ENCODE measurements around the gene INPPL1. TPM values are rescaled to one million over a fixed set of nuclear protein-coding genes. Genes with fewer than 3 reads are reported as not detected.

Gene INPPL1
- total RNA-seq, 1 experiment from 2014 or later, result 51.8 TPM

GRCh38 chr11:72237112-72237931 is 12.8 kb downstream of the INPPL1 start:
- no peak for DNase-seq
- H3K36me3 ChIP-seq, result peaks cover 54% of the 10 kb centered on the region
- H3K9me3 ChIP-seq, result no peaks in the 10 kb centered on the region
- no peaks in the 10 kb centered on the region for H3K27me3 ChIP-seq
- no peak overlapping the region for H3K4me3 ChIP-seq

GRCh38 chr11:72238040-72238450 is 13.5 kb downstream of the INPPL1 start:
- peaks cover 47% of the 10 kb centered on the region for H3K36me3 ChIP-seq
- no peak overlapping the region for H3K4me3 ChIP-seq
- H3K9me3 ChIP-seq, result no peaks in the 10 kb centered on the region
- H3K27me3 ChIP-seq, result no peaks in the 10 kb centered on the region
- peak; percentile 49 for DNase-seq

GRCh38 chr11:72238492-72239312 is 14.1 kb downstream of the INPPL1 start:
- Histone ChIP-seq H3K36me3 (peaks cover 40% of the 10 kb centered on the region), H3K27me3 (no peaks in the 10 kb centered on the region), H3K4me3 (no peak overlapping the region), H3K9me3 (no peaks in the 10 kb centered on the region)
- DNase-seq, result no peak

DNA sequence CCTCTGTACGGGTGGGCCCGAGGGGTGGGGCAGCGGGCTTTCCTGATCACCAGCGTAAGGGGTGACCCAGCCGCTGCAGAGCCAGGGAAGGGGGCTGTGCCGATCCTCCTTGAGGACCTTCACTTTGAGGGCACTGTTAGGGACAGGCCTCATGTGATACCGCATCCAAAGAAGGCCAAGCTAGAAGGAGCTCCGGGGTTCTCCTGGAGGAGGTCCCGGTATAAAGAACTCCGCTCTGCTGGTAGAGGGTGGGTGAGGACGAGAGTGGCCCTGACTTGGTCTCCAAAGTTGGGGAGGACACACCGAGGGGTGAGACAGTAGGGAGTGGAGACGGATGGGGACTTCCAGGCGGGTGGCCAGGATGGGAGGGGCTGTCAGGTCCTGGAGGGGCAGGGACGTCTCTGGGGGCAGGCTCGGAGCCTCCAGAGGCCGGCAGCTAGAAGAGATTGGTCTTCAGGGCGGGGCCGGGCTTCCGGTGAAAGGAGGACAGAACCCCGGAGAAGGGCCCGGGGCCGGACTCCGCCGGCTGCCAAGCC is 14.8 kb downstream of the INPPL1 start:
- H3K36me3 ChIP-seq, result peaks cover 34% of the 10 kb centered on the region
- H3K9me3 ChIP-seq, result no peaks in the 10 kb centered on the region
- DNase-seq, result peak; percentile 88
- H3K4me3 ChIP-seq, result peak overlapping the region; percentile 0; the same call in 1 of the 2 replicates
- H3K27me3 ChIP-seq, result no peaks in the 10 kb centered on the region; the same call in 1 of the 2 replicates

- no peak overlapping the region; the same call in 1 of the 2 replicates for H3K4me3 ChIP-seq
These were observed 15.4 kb downstream of the INPPL1 start for GRCh38 chr11:72239849-72240460.

DNA sequence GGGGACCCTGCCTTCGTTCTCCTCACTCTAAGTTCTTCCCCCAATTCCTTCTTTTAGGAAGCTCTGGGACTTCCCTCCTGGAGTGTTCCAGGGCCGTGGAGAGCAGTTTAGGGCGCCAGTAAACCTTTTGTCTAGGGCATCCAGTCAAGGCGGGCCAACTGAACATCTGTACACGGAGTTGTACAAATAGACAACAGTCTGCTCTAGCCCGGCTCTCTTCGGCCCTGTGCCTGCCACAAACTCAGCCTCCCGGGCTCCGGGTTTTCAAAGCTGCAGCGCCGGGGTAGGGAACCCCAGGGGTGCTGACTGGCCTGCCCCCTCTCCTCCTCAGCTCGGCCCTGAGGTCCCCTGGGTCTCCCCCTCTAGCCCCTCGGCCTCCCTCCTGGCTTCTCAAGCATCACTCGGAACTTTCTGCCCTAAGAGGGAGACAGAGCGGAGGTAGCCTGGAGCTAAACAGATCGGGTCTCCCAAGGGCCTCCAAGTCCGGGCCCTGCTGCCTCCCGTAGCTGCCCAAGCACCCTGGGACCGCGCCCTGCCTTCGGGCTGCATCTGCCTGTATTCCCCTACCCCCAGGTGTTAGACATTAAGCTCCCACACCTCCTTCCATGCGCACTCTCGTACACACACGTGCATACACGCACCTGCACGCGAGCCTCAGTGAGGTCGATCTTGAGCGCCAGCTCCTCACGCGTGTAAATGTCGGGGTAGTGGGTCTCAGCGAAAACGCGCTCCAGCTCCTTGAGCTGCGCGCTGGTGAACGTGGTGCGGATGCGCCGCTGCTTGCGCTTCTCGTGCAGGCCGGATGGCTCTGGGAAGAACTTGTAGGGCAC is 16.1 kb downstream of the INPPL1 start:
- H3K36me3 ChIP-seq, result peaks cover 21% of the 10 kb centered on the region
- DNase-seq, result no peak
- no peaks in the 10 kb centered on the region for H3K9me3 ChIP-seq
- no peaks in the 10 kb centered on the region; the same call in 1 of the 2 replicates for H3K27me3 ChIP-seq
- H3K4me3 ChIP-seq, result no peak overlapping the region

More at GRCh38 chr11:72239849-72240460, 15.4 kb downstream of the INPPL1 start:
- H3K27me3 ChIP-seq, result no peaks in the 10 kb centered on the region; the same call in 1 of the 2 replicates
- H3K9me3 ChIP-seq, result no peaks in the 10 kb centered on the region
- DNase-seq, result no peak
- H3K36me3 ChIP-seq, result peaks cover 28% of the 10 kb centered on the region

GRCh38 chr11:72241291-72241781 is 16.8 kb downstream of the INPPL1 start:
- no peaks in the 10 kb centered on the region; the same call in 1 of the 2 replicates for H3K27me3 ChIP-seq
- no peak for DNase-seq
- H3K4me3 ChIP-seq, result no peak overlapping the region
- H3K36me3 ChIP-seq, result peaks cover 18% of the 10 kb centered on the region
- no peaks in the 10 kb centered on the region for H3K9me3 ChIP-seq

- H3K4me3 ChIP-seq, result no peak overlapping the region
- no peaks in the 10 kb centered on the region for H3K9me3 ChIP-seq
- peaks cover 15% of the 10 kb centered on the region for H3K36me3 ChIP-seq
- H3K27me3 ChIP-seq, result no peaks in the 10 kb centered on the region; the same call in 1 of the 2 replicates
- DNase-seq, result no peak
These were observed 17.6 kb downstream of the INPPL1 start for GRCh38 chr11:72242141-72242540.

DNA sequence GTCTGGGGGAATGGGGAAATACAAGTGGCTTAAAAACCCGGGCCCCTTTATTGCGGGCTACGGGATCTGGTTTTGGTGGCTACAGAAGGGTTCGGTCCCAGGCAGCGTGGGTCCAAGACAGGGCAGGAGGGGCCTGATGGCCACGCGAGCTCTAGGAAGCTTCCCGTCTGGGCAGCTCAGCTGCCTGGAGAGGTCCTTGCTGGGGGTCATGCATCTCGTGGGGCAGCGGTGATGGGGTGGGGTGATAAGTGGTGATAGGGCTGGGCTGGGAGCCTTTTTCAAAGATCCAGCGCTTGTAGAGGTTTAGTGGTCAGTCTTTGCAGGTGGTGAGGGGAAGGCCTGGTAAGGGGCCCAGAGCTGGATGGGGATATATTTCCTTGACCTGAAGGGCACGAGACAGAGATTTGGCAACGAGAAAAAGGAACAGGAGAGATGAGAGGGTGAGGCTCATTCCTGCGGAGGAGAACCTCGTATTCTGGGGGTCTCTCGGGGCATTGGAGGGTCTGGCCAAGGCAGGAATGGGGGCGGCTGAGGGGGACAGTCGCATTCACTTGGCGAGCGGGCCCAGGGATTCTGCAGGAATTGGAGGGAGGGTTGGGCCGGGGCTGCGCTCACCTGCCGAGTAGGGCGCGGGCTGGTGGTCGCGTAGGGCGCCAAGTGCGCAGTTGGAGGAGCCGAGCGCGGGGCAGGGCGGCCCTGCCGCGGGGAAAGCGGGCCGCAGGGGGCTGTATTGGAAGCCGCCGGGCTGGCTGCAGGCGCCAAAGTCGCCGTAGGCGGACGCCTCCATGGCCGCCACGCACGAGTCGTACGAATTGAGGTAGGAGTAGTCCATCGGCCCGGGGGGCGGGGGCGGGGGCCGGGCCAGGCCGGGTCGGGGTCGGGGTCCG is 18.8 kb downstream of the INPPL1 start:
- Histone ChIP-seq H3K9me3 (no peaks in the 10 kb centered on the region), H3K36me3 (peaks cover 2% of the 10 kb centered on the region; the same call in 1 of the 2 replicates), H3K4me3 (no peak overlapping the region), H3K27me3 (no peaks in the 10 kb centered on the region; the same call in 1 of the 2 replicates)
- DNase-seq, result no peak

GRCh38 chr11:72244060-72244360 is 19.4 kb downstream of the INPPL1 start, which contains the start of gene PHOX2A:
Gene PHOX2A, minus strand, starts transcription at chr11:72244176. Its CDS starts 172 bp downstream, at chr11:72244004.
- Histone ChIP-seq H3K27me3 (no peaks in the 10 kb centered on the region; the same call in 1 of the 2 replicates), H3K36me3 (no peaks in the 10 kb centered on the region), H3K9me3 (no peaks in the 10 kb centered on the region), H3K4me3 (no peak within 1 kb of the TSS)
- DNase-seq, result no peak

GRCh38 chr11:72244361-72245262 is 20.0 kb downstream of the INPPL1 start:
- H3K9me3 ChIP-seq, result no peaks in the 10 kb centered on the region

GRCh38 chr11:72245263-72245816 is 20.8 kb downstream of the INPPL1 start:
- no peak overlapping the region for H3K4me3 ChIP-seq
- no peak for DNase-seq
- no peaks in the 10 kb centered on the region; the same call in 1 of the 2 replicates for H3K27me3 ChIP-seq
- H3K36me3 ChIP-seq, result no peaks in the 10 kb centered on the region
- H3K9me3 ChIP-seq, result no peaks in the 10 kb centered on the region

More at GRCh38 chr11:72244361-72245262, 20.0 kb downstream of the INPPL1 start:
- Histone ChIP-seq H3K36me3 (no peaks in the 10 kb centered on the region), H3K4me3 (no peak overlapping the region), H3K27me3 (no peaks in the 10 kb centered on the region; the same call in 1 of the 2 replicates)
- DNase-seq, result no peak

GRCh38 chr11:72247584-72247983 is 23.0 kb downstream of the INPPL1 start:
- no peaks in the 10 kb centered on the region for H3K36me3 ChIP-seq
- no peak for DNase-seq
- H3K9me3 ChIP-seq, result no peaks in the 10 kb centered on the region
- H3K27me3 ChIP-seq, result no peaks in the 10 kb centered on the region; the same call in 1 of the 2 replicates
- no peak overlapping the region for H3K4me3 ChIP-seq

- no peak overlapping the region for H3K4me3 ChIP-seq
- H3K9me3 ChIP-seq, result peaks cover 10% of the 10 kb centered on the region
- no peaks in the 10 kb centered on the region for H3K36me3 ChIP-seq
- no peaks in the 10 kb centered on the region; the same call in 1 of the 2 replicates for H3K27me3 ChIP-seq
- DNase-seq, result no peak
These were observed 25.4 kb downstream of the INPPL1 start for GRCh38 chr11:72249961-72250360.

All from MG63 (cell line).